ENCODE measurements around the gene RPS23. TPM values are rescaled to one million over a fixed set of nuclear protein-coding genes. Genes with fewer than 3 reads are reported as not detected.

Gene RPS23
- total and polyA plus RNA-seq, 2 experiments from 2014 or later: 2,261 to 3,526 TPM

GRCh38 chr5:82308416-82308815, 30.3 kb upstream of the RPS23 start (continued):
- TF ChIP-seq, protein P1, sequence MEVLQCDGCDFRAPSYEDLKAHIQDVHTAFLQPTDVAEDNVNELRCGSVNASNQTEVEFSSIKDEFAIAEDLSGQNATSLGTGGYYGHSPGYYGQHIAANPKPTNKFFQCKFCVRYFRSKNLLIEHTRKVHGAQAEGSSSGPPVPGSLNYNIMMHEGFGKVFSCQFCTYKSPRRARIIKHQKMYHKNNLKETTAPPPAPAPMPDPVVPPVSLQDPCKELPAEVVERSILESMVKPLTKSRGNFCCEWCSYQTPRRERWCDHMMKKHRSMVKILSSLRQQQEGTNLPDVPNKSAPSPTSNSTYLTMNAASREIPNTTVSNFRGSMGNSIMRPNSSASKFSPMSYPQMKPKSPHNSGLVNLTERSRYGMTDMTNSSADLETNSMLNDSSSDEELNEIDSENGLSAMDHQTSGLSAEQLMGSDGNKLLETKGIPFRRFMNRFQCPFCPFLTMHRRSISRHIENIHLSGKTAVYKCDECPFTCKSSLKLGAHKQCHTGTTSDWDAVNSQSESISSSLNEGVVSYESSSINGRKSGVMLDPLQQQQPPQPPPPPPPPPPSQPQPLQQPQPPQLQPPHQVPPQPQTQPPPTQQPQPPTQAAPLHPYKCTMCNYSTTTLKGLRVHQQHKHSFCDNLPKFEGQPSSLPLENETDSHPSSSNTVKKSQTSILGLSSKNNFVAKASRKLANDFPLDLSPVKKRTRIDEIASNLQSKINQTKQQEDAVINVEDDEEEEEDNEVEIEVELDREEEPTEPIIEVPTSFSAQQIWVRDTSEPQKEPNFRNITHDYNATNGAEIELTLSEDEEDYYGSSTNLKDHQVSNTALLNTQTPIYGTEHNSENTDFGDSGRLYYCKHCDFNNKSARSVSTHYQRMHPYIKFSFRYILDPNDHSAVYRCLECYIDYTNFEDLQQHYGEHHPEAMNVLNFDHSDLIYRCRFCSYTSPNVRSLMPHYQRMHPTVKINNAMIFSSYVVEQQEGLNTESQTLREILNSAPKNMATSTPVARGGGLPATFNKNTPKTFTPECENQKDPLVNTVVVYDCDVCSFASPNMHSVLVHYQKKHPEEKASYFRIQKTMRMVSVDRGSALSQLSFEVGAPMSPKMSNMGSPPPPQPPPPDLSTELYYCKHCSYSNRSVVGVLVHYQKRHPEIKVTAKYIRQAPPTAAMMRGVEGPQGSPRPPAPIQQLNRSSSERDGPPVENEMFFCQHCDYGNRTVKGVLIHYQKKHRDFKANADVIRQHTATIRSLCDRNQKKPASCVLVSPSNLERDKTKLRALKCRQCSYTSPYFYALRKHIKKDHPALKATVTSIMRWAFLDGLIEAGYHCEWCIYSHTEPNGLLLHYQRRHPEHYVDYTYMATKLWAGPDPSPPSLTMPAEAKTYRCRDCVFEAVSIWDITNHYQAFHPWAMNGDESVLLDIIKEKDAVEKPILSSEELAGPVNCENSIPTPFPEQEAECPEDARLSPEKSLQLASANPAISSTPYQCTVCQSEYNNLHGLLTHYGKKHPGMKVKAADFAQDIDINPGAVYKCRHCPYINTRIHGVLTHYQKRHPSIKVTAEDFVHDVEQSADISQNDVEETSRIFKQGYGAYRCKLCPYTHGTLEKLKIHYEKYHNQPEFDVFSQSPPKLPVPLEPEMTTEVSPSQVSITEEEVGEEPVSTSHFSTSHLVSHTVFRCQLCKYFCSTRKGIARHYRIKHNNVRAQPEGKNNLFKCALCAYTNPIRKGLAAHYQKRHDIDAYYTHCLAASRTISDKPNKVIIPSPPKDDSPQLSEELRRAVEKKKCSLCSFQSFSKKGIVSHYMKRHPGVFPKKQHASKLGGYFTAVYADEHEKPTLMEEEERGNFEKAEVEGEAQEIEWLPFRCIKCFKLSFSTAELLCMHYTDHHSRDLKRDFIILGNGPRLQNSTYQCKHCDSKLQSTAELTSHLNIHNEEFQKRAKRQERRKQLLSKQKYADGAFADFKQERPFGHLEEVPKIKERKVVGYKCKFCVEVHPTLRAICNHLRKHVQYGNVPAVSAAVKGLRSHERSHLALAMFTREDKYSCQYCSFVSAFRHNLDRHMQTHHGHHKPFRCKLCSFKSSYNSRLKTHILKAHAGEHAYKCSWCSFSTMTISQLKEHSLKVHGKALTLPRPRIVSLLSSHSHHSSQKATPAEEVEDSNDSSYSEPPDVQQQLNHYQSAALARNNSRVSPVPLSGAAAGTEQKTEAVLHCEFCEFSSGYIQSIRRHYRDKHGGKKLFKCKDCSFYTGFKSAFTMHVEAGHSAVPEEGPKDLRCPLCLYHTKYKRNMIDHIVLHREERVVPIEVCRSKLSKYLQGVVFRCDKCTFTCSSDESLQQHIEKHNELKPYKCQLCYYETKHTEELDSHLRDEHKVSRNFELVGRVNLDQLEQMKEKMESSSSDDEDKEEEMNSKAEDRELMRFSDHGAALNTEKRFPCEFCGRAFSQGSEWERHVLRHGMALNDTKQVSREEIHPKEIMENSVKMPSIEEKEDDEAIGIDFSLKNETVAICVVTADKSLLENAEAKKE (CRISPR knock-in tag; IDR thresholded peaks at IDR 0.05): no peak
- no peak for TF ChIP-seq NANOG (IDR thresholded peaks at IDR 0.05; ENCODE audit: borderline replicate concordance)
- TF ChIP-seq ETS1 (IDR thresholded peaks at IDR 0.05): no peak
- no peak for TF ChIP-seq STAT1 (IDR thresholded peaks at IDR 0.05; ENCODE audit: unreplicated experiment)
- TF ChIP-seq ZNF331 (CRISPR knock-in tag; IDR thresholded peaks at IDR 0.05; ENCODE audit: low read depth): no peak
- TF ChIP-seq CREB1 (CRISPR knock-in tag; IDR thresholded peaks at IDR 0.05; ENCODE audit: low read depth): no peak
- TF ChIP-seq, protein P2, sequence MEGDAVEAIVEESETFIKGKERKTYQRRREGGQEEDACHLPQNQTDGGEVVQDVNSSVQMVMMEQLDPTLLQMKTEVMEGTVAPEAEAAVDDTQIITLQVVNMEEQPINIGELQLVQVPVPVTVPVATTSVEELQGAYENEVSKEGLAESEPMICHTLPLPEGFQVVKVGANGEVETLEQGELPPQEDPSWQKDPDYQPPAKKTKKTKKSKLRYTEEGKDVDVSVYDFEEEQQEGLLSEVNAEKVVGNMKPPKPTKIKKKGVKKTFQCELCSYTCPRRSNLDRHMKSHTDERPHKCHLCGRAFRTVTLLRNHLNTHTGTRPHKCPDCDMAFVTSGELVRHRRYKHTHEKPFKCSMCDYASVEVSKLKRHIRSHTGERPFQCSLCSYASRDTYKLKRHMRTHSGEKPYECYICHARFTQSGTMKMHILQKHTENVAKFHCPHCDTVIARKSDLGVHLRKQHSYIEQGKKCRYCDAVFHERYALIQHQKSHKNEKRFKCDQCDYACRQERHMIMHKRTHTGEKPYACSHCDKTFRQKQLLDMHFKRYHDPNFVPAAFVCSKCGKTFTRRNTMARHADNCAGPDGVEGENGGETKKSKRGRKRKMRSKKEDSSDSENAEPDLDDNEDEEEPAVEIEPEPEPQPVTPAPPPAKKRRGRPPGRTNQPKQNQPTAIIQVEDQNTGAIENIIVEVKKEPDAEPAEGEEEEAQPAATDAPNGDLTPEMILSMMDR (conservative IDR thresholded peaks at IDR 0.05; ENCODE audit: low read depth in 2 of 2): no peak

Measured in GM23338 (cell line).